ENCODE results near the gene EML6. TPM values are rescaled to one million over a fixed set of nuclear protein-coding genes. Genes with fewer than 3 reads are reported as not detected.
"Not testable (repeated sequence)": the region's sequence is repeated elsewhere in the genome, so short reads cannot be mapped to it uniquely, and the experiment has no call there.

Gene EML6
- total RNA-seq, 8 experiments from 2014 or later: 2.9 to 23.2 (median 10.2) TPM

- 14 to 64% (median 58%) methylated on average over 2 to 7 of the region's 8 CpGs; no CpG with 5 or more reads in 3 of the 10 experiments for WGBS, 10 experiments
- H3K27ac ChIP-seq: no peak overlapping the region
- in situ Hi-C loops (cut with MboI; ENCODE audit: low pct_unique_long_range_greater_than_20kb in 2 of 9, low sequenced_read_pairs in 9 of 9, unreplicated experiment in 9 of 9): no loop called here
- peak in 5 of 8 experiments; percentile 59 to 85 (median 78) for ATAC-seq (replicated peaks in 6 of 8)
- H3K4me3 ChIP-seq: no peak overlapping the region
- peaks cover 0 to 3% of the 10 kb centered on the region in 2 donors for H3K4me1 ChIP-seq (replicated peaks in 1 of 2)
These were observed 31.9 kb upstream of the EML6 start for GRCh38 chr2:54691445-54692135.

- ATAC-seq (replicated peaks in 6 of 8): peak in 1 of 8 experiments; percentile 25
- Histone ChIP-seq H3K27ac (no peak overlapping the region), H3K4me1 (replicated peaks in 1 of 2) (peaks cover 0 to 3% of the 10 kb centered on the region in 2 donors), H3K4me3 (no peak overlapping the region)
- in situ Hi-C loops (cut with MboI; ENCODE audit: low pct_unique_long_range_greater_than_20kb in 2 of 9, low sequenced_read_pairs in 9 of 9, unreplicated experiment in 9 of 9): no loop called here
These were observed 30.9 kb upstream of the EML6 start for GRCh38 chr2:54692556-54692955.

GRCh38 chr2:54695378-54695777, 28.1 kb upstream of the EML6 start:
- Histone ChIP-seq H3K27ac (no peak overlapping the region), H3K4me1 (replicated peaks in 1 of 2) (peaks cover 0 to 3% of the 10 kb centered on the region in 2 donors), H3K4me3 (no peak overlapping the region)
- ATAC-seq (replicated peaks in 6 of 8): no peak
- 80 to 100% (median 93%) methylated on average over 1 to 4 of the region's 4 CpGs; no CpG with 5 or more reads in 4 of the 10 experiments for WGBS, 10 experiments
- in situ Hi-C loops (cut with MboI; ENCODE audit: low pct_unique_long_range_greater_than_20kb in 2 of 9, low sequenced_read_pairs in 9 of 9, unreplicated experiment in 9 of 9): no loop called here

GRCh38 chr2:54697934-54698333, 25.5 kb upstream of the EML6 start:
- Histone ChIP-seq H3K27ac (no peak overlapping the region), H3K4me1 (replicated peaks in 1 of 2) (no peaks in the 10 kb centered on the region), H3K4me3 (no peak overlapping the region)
- no peak for ATAC-seq (replicated peaks in 6 of 8)
- 20 to 100% (median 63%) methylated on average over 1 of the region's 1 CpG; no CpG with 5 or more reads in 2 of the 10 experiments for WGBS, 10 experiments
- in situ Hi-C loops (cut with MboI; ENCODE audit: low pct_unique_long_range_greater_than_20kb in 2 of 9, low sequenced_read_pairs in 9 of 9, unreplicated experiment in 9 of 9): no loop called here

GRCh38 chr2:54698926-54699325, 24.5 kb upstream of the EML6 start:
- H3K4me3 ChIP-seq; in situ Hi-C loops (cut with MboI; ENCODE audit: low pct_unique_long_range_greater_than_20kb in 2 of 9, low sequenced_read_pairs in 9 of 9, unreplicated experiment in 9 of 9): not testable (repeated sequence)
- WGBS, 10 experiments: no CpG with 5 or more reads among the region's 37 CpGs

GRCh38 chr2:54699665-54700064, 23.8 kb upstream of the EML6 start:
- H3K4me1 ChIP-seq (replicated peaks in 1 of 2): no peaks in the 10 kb centered on the region
- 93 to 100% (median 100%) methylated on average over 1 to 2 of the region's 2 CpGs; no CpG with 5 or more reads in 4 of the 10 experiments for WGBS, 10 experiments
- H3K27ac ChIP-seq: no peak overlapping the region
- in situ Hi-C loops (cut with MboI; ENCODE audit: low pct_unique_long_range_greater_than_20kb in 2 of 9, low sequenced_read_pairs in 9 of 9, unreplicated experiment in 9 of 9): loop anchor here in 5 of 9 experiments (25.0 kb wide), 1 partner anchor 587 kb away; the partner anchor contains the start of gene ACYP2 (in 5 of the 5)
- H3K4me3 ChIP-seq: no peak overlapping the region
- ATAC-seq (replicated peaks in 6 of 8): no peak

More at GRCh38 chr2:54698926-54699325, 24.5 kb upstream of the EML6 start:
- not testable (repeated sequence) for ATAC-seq (replicated peaks in 6 of 8); H3K27ac ChIP-seq; H3K4me1 ChIP-seq (replicated peaks in 1 of 2)

- Histone ChIP-seq H3K4me3 (no peak overlapping the region), H3K27ac (no peak overlapping the region), H3K4me1 (replicated peaks in 1 of 2) (no peaks in the 10 kb centered on the region)
- ATAC-seq (replicated peaks in 6 of 8): no peak
- 60 to 100% (median 79%) methylated on average over 1 to 2 of the region's 2 CpGs; no CpG with 5 or more reads in 1 of the 10 experiments for WGBS, 10 experiments
- in situ Hi-C loops (cut with MboI; ENCODE audit: low pct_unique_long_range_greater_than_20kb in 2 of 9, low sequenced_read_pairs in 9 of 9, unreplicated experiment in 9 of 9): loop anchor here in 5 of 9 experiments (25.0 kb wide), 1 partner anchor 589 kb away; the partner anchor contains the start of gene ACYP2 (in 5 of the 5)
These were observed 22.4 kb upstream of the EML6 start for GRCh38 chr2:54701029-54701428.

- no peak for ATAC-seq (replicated peaks in 6 of 8)
- Histone ChIP-seq H3K27ac (no peak overlapping the region), H3K4me3 (no peak overlapping the region), H3K4me1 (replicated peaks in 1 of 2) (no peaks in the 10 kb centered on the region)
- 60 to 80% methylated on average over 1 of the region's 1 CpG; no CpG with 5 or more reads in 8 of the 10 experiments for WGBS, 10 experiments
- in situ Hi-C loops (cut with MboI; ENCODE audit: low pct_unique_long_range_greater_than_20kb in 2 of 9, low sequenced_read_pairs in 9 of 9, unreplicated experiment in 9 of 9): loop anchor here in 5 of 9 experiments (25.0 kb wide), 1 partner anchor 592 kb away; the partner anchor contains the start of gene ACYP2 (in 5 of the 5)
These were observed 19.2 kb upstream of the EML6 start for GRCh38 chr2:54704238-54704637.

GRCh38 chr2:54704688-54705605, 18.5 kb upstream of the EML6 start:
- no peak overlapping the region for H3K27ac ChIP-seq
- no peaks in the 10 kb centered on the region for H3K4me1 ChIP-seq (replicated peaks in 1 of 2)
- in situ Hi-C loops (cut with MboI; ENCODE audit: low pct_unique_long_range_greater_than_20kb in 2 of 9, low sequenced_read_pairs in 9 of 9, unreplicated experiment in 9 of 9): loop anchor here in 5 of 9 experiments (25.0 kb wide), 1 partner anchor 593 kb away; the partner anchor contains the start of gene ACYP2 (in 5 of the 5)
- 0 to 18% (median 2%) methylated on average over 1 to 3 of the region's 3 CpGs; no CpG with 5 or more reads in 2 of the 10 experiments for WGBS, 10 experiments
- H3K4me3 ChIP-seq: no peak overlapping the region
- peak in 6 of 8 experiments; percentile 44 to 82 (median 60) for ATAC-seq (replicated peaks in 6 of 8)

GRCh38 chr2:54706622-54707021, 16.8 kb upstream of the EML6 start:
- in situ Hi-C loops (cut with MboI; ENCODE audit: low pct_unique_long_range_greater_than_20kb in 2 of 9, low sequenced_read_pairs in 9 of 9, unreplicated experiment in 9 of 9): loop anchor here in 5 of 9 experiments (25.0 kb wide), 1 partner anchor 594 kb away; the partner anchor contains the start of gene ACYP2 (in 5 of the 5)
- H3K4me3 ChIP-seq: no peak overlapping the region
- 60 to 100% (median 100%) methylated on average over 1 of the region's 1 CpG; no CpG with 5 or more reads in 2 of the 10 experiments for WGBS, 10 experiments
- ATAC-seq (replicated peaks in 6 of 8): no peak
- no peak overlapping the region for H3K27ac ChIP-seq
- no peaks in the 10 kb centered on the region for H3K4me1 ChIP-seq (replicated peaks in 1 of 2)

- in situ Hi-C loops (cut with MboI; ENCODE audit: low pct_unique_long_range_greater_than_20kb in 2 of 9, low sequenced_read_pairs in 9 of 9, unreplicated experiment in 9 of 9): loop anchor here in 5 of 9 experiments (25.0 kb wide), 1 partner anchor 596 kb away; the partner anchor contains the start of gene ACYP2 (in 5 of the 5)
- WGBS, 10 experiments: 97% methylated on average over 5 of the region's 35 CpGs; no CpG with 5 or more reads in 9 of the 10 experiments
These were observed 14.7 kb upstream of the EML6 start for GRCh38 chr2:54708584-54709335.

GRCh38 chr2:54709336-54709809, 14.1 kb upstream of the EML6 start:
- no peak overlapping the region for H3K27ac ChIP-seq
- peak in 4 of 8 experiments; percentile 3 to 40 (median 20) for ATAC-seq (replicated peaks in 6 of 8)
- no peaks in the 10 kb centered on the region for H3K4me1 ChIP-seq (replicated peaks in 1 of 2)
- H3K4me3 ChIP-seq: no peak overlapping the region
- in situ Hi-C loops (cut with MboI; ENCODE audit: low pct_unique_long_range_greater_than_20kb in 2 of 9, low sequenced_read_pairs in 9 of 9, unreplicated experiment in 9 of 9): loop anchor here in 5 of 9 experiments (25.0 kb wide), 1 partner anchor 597 kb away; the partner anchor contains the start of gene ACYP2 (in 5 of the 5)
- WGBS, 10 experiments: 70 to 100% (median 93%) methylated on average over 1 to 5 of the region's 18 CpGs; no CpG with 5 or more reads in 5 of the 10 experiments

More at GRCh38 chr2:54708584-54709335, 14.7 kb upstream of the EML6 start:
- Histone ChIP-seq H3K4me3 (peak overlapping the region in 2 of 5 donors; percentile 15 to 24), H3K27ac (no peak overlapping the region), H3K4me1 (replicated peaks in 1 of 2) (no peaks in the 10 kb centered on the region)
- peak; percentile 65 to 94 (median 80) for ATAC-seq (replicated peaks in 6 of 8)

All from motor neuron (in vitro differentiated cells).